ENCODE measurements around the gene CCL22.
"Not testable (repeated sequence)": the region's sequence is repeated elsewhere in the genome, so short reads cannot be mapped to it uniquely, and the experiment has no call there.

The CCL22 gene

GRCh38 chr16:57397493-57397892 is 38.9 kb downstream of the CCL22 start:
- not testable (repeated sequence) for DNase-seq

DNA sequence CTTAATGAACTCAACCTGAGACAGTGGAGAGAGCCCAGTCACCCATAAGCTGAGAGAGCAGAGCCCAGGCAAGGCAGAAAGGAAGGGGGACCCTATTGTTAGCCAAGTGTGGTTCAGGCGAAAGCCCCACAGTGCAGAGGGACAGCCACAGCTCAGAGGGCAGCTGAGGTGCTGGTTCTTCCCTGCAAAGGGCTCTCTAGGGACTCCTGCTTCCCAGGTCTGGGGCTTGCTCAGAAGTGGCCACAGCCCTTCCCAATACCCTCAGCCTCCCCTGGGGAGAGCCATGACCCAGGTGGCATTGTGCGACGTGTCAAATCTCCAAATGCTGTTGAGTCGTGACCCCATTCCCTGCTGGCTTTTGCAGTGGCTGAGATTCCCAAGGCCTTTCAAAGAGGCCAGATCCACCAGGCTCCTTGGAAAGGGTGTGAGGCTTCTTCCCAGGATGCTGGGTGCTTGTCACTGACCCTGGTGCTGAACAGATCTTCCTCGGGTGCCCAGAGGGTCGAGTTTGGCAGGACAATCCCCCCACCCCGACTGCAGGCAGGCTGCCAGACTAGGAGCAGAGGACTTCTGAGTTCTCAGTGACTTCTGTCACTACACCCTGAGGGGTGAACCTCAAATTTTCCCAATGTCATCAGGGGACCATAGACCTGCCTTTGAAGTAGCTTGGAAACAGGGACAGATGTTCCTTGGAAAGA is 43.5 kb downstream of the CCL22 start:
- no peak for DNase-seq

- DNase-seq: no peak
These were observed 45.6 kb downstream of the CCL22 start, which contains the start of gene CCL17 for GRCh38 chr16:57403965-57404817. TSS of gene CCL17 (plus strand) at chr16:57404767. CDS start at chr16:57413933, 9,166 bp downstream.

GRCh38 chr16:57405097-57405496 is 46.5 kb downstream of the CCL22 start:
- DNase-seq: no peak

GRCh38 chr16:57406881-57407280 is 48.3 kb downstream of the CCL22 start:
- DNase-seq: no peak

DNA sequence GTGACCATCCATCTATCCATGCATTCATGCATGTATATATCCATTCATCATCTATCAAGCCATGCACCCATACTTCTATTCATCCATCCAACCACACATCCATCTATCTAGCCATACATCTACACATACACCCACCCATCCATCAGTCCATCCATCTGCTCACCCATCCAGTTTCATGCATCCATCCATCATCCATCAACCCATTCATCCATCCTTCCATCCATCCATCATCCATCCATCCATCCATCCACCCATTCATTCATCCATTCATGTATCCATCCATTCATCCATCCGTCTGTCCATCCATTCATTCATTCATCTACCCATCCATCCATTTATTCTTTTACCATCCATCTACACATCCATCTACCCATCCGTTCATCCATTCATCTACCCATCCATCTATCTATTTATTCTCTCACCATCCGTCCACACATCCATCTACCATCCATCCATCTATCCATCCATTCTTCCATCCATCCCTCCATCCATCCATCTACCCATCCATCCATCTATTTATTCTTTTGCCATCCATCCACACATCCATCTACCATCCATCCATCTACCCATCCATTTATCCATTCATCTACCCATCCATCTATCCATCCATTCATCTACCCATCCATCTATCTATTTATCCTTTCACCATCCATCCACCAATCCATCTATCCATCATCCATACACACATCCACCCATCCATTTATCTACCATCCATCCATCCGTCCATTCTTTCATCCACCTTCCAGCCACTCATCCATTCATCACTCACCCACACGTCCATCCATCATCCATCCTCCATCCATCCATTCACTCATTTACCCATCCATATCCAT is 49.2 kb downstream of the CCL22 start:
- DNase-seq: no peak

GRCh38 chr16:57409065-57409464 is 50.5 kb downstream of the CCL22 start:
- no peak for DNase-seq

GRCh38 chr16:57409870-57410587 is 51.4 kb downstream of the CCL22 start:
- DNase-seq: no peak

DNA sequence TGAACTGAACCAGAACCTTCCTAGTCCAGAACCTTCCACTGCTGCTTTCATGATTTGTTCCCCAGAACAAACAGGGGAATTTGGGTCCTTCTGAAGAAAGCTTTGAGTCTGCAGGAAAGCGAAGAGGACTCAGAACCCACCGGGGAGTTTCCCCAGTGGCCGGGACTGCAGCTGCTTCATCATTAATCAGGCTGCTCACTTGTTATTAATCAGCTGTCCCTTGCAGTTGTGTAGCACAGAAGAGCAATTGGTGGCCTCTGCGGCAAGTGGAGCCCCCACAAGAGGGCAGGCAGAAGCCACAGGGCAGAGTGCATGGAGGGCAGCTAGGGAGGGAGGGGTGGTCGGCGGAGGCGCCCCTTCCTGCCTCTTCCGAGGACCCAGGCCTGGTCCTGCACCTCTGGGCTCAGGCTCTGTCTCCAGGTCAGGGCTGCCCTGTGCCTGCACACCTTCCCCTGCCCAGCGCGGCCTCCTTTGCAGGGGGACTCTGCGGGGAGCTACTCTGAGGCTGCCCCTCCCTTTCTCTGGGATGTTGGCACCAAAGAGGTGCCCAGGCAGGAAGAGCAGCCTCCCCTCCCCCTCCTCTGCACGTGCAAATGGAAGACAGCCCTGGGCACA is 52.9 kb downstream of the CCL22 start:
- no peak for DNase-seq

DNA sequence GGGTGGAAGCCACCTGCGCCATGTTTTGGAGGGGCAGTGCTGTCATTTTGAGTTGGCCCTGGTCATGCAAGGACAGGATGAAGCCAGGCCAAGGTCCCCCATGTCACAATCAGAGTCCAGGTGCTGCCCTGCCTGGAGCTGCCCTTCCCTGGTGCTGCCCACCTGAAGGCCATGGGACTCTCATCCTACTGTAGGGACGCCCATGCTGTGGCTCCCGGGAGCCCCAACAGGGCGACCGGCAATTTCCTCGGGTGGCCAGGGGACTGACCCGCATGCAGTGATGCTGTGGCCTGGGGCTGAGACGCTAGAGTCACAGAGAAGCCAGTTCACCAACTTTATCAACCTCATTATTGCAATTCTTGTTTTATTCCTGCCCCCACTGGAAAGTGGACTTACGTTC is 54.0 kb downstream of the CCL22 start:
- DNase-seq: no peak

DNA sequence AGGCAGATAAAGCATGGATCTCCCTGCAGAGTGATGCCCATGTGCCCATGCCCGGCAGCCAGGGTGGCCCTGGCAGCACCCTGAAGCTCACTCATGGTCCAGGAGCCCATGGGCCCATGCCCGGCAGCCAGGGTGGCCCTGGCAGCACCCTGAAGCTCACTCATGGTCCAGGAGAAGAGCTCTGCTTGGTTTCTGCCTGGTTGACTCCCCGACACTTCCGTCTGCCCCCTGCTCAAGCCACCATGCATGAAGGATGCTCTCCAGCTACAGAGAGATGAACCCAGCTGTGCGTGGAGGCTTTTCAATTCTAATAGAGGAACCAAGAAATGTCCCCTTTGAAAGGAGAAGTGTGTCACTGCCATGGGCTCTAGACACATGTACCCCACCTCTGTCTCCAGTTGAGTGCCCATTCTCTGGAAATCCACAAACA is 54.7 kb downstream of the CCL22 start:
- no peak for DNase-seq

DNA sequence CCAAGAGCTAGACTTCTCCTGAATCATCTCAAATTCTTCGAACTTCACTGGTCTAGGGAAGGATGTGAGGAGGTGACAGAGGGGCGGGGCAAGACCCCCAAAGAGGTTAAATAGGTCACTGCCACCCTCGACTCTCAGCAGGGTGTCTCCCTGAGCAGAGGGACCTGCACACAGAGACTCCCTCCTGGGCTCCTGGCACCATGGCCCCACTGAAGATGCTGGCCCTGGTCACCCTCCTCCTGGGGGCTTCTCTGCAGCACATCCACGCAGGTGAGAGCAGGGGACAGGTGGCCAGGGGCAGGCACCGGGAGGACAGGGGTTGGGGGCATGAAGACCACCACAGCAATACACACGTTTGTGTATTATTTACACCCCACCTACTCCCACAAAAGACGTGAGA is 55.1 kb downstream of the CCL22 start:
- DNase-seq: no peak
